B cell (primary cell): ENCODE results near the gene HDAC9.

Experiments
- CTCF ChIP-seq: fragments of 200-600 bp; IDR thresholded peaks from one replicate; pipeline ENCODE4 v1.8.0; 2022; ENCODE audit warnings: antibody characterized with exemption, mild to moderate bottlenecking
- EZH2 ChIP-seq: IDR thresholded peaks from 2 replicates; pipeline ENCODE4 v1.6.1; 2012; ENCODE audit warnings: borderline replicate concordance, low read depth, mild to moderate bottlenecking, moderate library complexity, low read length; ENCODE audit not compliant: insufficient read depth, poor library complexity, severe bottlenecking

GRCh38 chr7:18468795-18469194 is 26.8 kb upstream of the HDAC9 start:
- TF ChIP-seq CTCF: no peak
- TF ChIP-seq EZH2: no peak
